Loucy (cell line): ENCODE measurements around the gene KRTAP19-2.

ENCODE experiments used
- EZH2phosphoT487 ChIP-seq: fragments of 200-600 bp; IDR thresholded peaks from 2 replicates; pipeline ENCODE4 v1.6.1; 2018; ENCODE audit warnings: antibody characterized with exemption, mild to moderate bottlenecking, moderate library complexity, borderline replicate concordance
- TF ChIP-seq, protein P1 (sequence below): fragments of 200-600 bp; sonication (generic); conservative IDR thresholded peaks from 2 replicates; pipeline ENCODE4 v1.5.1; 2014; ENCODE audit warnings: mild to moderate bottlenecking, antibody characterized with exemption, low read length

DNA sequence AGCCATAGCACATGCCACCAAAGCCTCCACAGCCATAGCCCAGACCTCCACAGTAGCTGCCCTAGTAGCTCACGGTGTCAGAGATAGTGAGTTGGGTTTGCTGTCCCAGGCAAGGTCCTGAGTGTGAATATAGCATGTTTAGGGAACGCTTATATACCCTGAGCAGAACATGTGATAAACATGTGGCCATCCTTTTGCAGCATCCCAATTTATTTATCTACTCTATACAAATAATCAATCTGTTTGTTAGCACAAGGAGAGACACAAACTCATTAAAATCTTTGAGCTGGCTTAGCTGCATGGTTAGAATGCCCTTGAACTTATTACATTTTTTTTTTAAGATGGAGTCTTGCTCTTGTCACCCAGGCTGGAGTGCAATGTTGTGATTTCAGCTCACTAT is at the start of gene KRTAP19-2:
- TF ChIP-seq, protein P1, sequence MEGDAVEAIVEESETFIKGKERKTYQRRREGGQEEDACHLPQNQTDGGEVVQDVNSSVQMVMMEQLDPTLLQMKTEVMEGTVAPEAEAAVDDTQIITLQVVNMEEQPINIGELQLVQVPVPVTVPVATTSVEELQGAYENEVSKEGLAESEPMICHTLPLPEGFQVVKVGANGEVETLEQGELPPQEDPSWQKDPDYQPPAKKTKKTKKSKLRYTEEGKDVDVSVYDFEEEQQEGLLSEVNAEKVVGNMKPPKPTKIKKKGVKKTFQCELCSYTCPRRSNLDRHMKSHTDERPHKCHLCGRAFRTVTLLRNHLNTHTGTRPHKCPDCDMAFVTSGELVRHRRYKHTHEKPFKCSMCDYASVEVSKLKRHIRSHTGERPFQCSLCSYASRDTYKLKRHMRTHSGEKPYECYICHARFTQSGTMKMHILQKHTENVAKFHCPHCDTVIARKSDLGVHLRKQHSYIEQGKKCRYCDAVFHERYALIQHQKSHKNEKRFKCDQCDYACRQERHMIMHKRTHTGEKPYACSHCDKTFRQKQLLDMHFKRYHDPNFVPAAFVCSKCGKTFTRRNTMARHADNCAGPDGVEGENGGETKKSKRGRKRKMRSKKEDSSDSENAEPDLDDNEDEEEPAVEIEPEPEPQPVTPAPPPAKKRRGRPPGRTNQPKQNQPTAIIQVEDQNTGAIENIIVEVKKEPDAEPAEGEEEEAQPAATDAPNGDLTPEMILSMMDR: no peak
- no peak for TF ChIP-seq EZH2phosphoT487
